ENCODE data around the gene ZNF862. TPM values are rescaled to one million over a fixed set of nuclear protein-coding genes. Genes with fewer than 3 reads are reported as not detected.

ZNF862 gene
- total RNA-seq, 1 experiment from 2014 or later = 3.6 TPM

- TF ChIP-seq ATF6 (CRISPR knock-in tag; IDR thresholded peaks at IDR 0.05) (no peak), TP53 (CRISPR knock-in tag; IDR thresholded peaks at IDR 0.05) (no peak), CTCF (IDR thresholded peaks at IDR 0.05) (no peak), FOXJ3 (CRISPR knock-in tag; IDR thresholded peaks at IDR 0.05; ENCODE audit: borderline replicate concordance) (no peak), NFATC4 (CRISPR knock-in tag; IDR thresholded peaks at IDR 0.05) (no peak), HMGA2 (CRISPR knock-in tag; IDR thresholded peaks at IDR 0.05) (no peak)
Measured at GRCh38 chr7:149820622-149821190, 17.5 kb upstream of the ZNF862 start (continued).

- Mint-ChIP-seq H3K27me3 (ENCODE audit: low read depth) (no peaks in the 10 kb centered on the region; the same call in 1 of the 2 replicates), H3K36me3 (no peaks in the 10 kb centered on the region), H3K27ac (no peak overlapping the region), H3K4me1 (no peaks in the 10 kb centered on the region), H3K4me3 (no peak overlapping the region), H3K9me3 (peaks cover 3% of the 10 kb centered on the region; the same call in 1 of the 2 replicates)
- no peak for TF ChIP-seq ZNF423 (CRISPR knock-in tag; IDR thresholded peaks at IDR 0.05)
- no peak for TF ChIP-seq SMAD4 (CRISPR knock-in tag; IDR thresholded peaks at IDR 0.05)
- no peak for TF ChIP-seq ZNF219 (CRISPR knock-in tag; IDR thresholded peaks at IDR 0.05; ENCODE audit: borderline replicate concordance)
- no peak for TF ChIP-seq CBFB (CRISPR knock-in tag; IDR thresholded peaks at IDR 0.05; ENCODE audit: low read depth)
- TF ChIP-seq ZNF121 (CRISPR knock-in tag; IDR thresholded peaks at IDR 0.05) = no peak
- TF ChIP-seq SP1 (CRISPR knock-in tag; conservative IDR thresholded peaks at IDR 0.05) = no peak
- TF ChIP-seq ZNF416 (CRISPR knock-in tag; IDR thresholded peaks at IDR 0.05) = no peak
- TF ChIP-seq ZNF232 (CRISPR knock-in tag; IDR thresholded peaks at IDR 0.05) = no peak
- no peak for TF ChIP-seq JUN (CRISPR knock-in tag; IDR thresholded peaks at IDR 0.05)
- no peak for TF ChIP-seq MYBL2 (CRISPR knock-in tag; IDR thresholded peaks at IDR 0.05)
- TF ChIP-seq CREM (CRISPR knock-in tag; IDR thresholded peaks at IDR 0.05) = no peak
- no peak for TF ChIP-seq NR2C2 (CRISPR knock-in tag; IDR thresholded peaks at IDR 0.05)
- TF ChIP-seq MXD4 (CRISPR knock-in tag; IDR thresholded peaks at IDR 0.05; ENCODE audit: borderline replicate concordance) = no peak
- no peak for TF ChIP-seq NFE2L1 (CRISPR knock-in tag; IDR thresholded peaks at IDR 0.05)
- POLR2A ChIA-PET = no interaction called here
- CTCF ChIA-PET = interaction anchor here (1.0 to 1.9 kb wide), 2 partner anchors 14 to 28 kb away, joined by 3 to 13 read pairs; no protein-coding TSS in a partner anchor
- no peak for ATAC-seq
- DNase-seq (ENCODE audit: low spot score) = no peak
Measured at GRCh38 chr7:149821191-149822148, 16.7 kb upstream of the ZNF862 start.

- Mint-ChIP-seq H3K4me3 (no peak overlapping the region), H3K9me3 (peaks cover 3% of the 10 kb centered on the region; the same call in 1 of the 2 replicates), H3K4me1 (no peaks in the 10 kb centered on the region), H3K27ac (no peak overlapping the region), H3K36me3 (no peaks in the 10 kb centered on the region), H3K27me3 (ENCODE audit: low read depth) (no peaks in the 10 kb centered on the region; the same call in 1 of the 2 replicates)
- ATAC-seq (no peak), DNase-seq (ENCODE audit: low spot score) (peak; percentile 10)
- POLR2A ChIA-PET = no interaction called here
- CTCF ChIA-PET = interaction anchor here (0.7 to 1.0 kb wide), 3 partner anchors 9 to 22 kb away, joined by 3 read pairs; partner anchors contain the start of gene ZNF862
- TF ChIP-seq ARID4B (CRISPR knock-in tag; IDR thresholded peaks at IDR 0.05; ENCODE audit: borderline replicate concordance) = no peak
- no peak for TF ChIP-seq ZNF232 (CRISPR knock-in tag; IDR thresholded peaks at IDR 0.05)
- TF ChIP-seq ATF2 (CRISPR knock-in tag; IDR thresholded peaks at IDR 0.05; ENCODE audit: borderline replicate concordance, low read depth) = no peak
- no peak for TF ChIP-seq JUN (CRISPR knock-in tag; IDR thresholded peaks at IDR 0.05)
- TF ChIP-seq NR1H2 (CRISPR knock-in tag; IDR thresholded peaks at IDR 0.05) = no peak
- no peak for TF ChIP-seq EMX1 (CRISPR knock-in tag; IDR thresholded peaks at IDR 0.05)
Measured at GRCh38 chr7:149822353-149822943, 15.7 kb upstream of the ZNF862 start.
